OCI-LY3 (cell line): ENCODE data around the gene INO80D.

ENCODE experiments used
- H2AFZ ChIP-seq: fragments of 200-600, 300-600 bp; shearing (Covaris generic); 2 replicates; pipeline ENCODE4 v1.6.0; 2014; ENCODE audit warnings: antibody characterized with exemption, low read depth, low read length
- H3K27ac ChIP-seq: fragments of 200-600, 300-600 bp; sonication (generic); 2 replicates; pipeline ENCODE4 v1.5.1; 2014; ENCODE audit warnings: mild to moderate bottlenecking, low read length, moderate library complexity, mixed read lengths
- H3K27me3 ChIP-seq: fragments of 200-600, 300-600 bp; sonication (generic); 2 replicates; pipeline ENCODE4 v1.6.1; 2014; ENCODE audit warnings: low read depth, low read length, mixed read lengths
- H3K36me3 ChIP-seq: fragments of 200-600, 300-600 bp; sonication (generic); replicated peaks from 2 replicates; pipeline ENCODE3; 2014; ENCODE audit warnings: low read depth, low read length, mixed read lengths
- H3K4me1 ChIP-seq: fragments of 300-600, 200-600 bp; sonication (generic); 2 replicates; pipeline ENCODE4 v1.6.1; 2014; ENCODE audit warnings: low read length, mixed read lengths
- H3K4me2 ChIP-seq: fragments of 200-600, 300-600 bp; sonication (generic); 2 replicates; pipeline ENCODE4 v1.6.1; 2014; ENCODE audit warnings: low read length, mixed read lengths
- H3K4me3 ChIP-seq: fragments of 300-600, 200-600 bp; sonication (generic); 2 replicates; pipeline ENCODE4 v1.5.1; 2014; ENCODE audit warnings: antibody characterized with exemption, mild to moderate bottlenecking, low read length, moderate library complexity
- H3K79me2 ChIP-seq: fragments of 300-600, 200-600 bp; shearing (Covaris generic); 2 replicates; pipeline ENCODE4 v1.6.1; 2014; ENCODE audit warnings: mild to moderate bottlenecking, low read length, mixed read lengths
- H3K9ac ChIP-seq: fragments of 300-600, 200-600 bp; shearing (Covaris generic); 2 replicates; pipeline ENCODE4 v1.6.0; 2014; ENCODE audit warnings: mild to moderate bottlenecking, low read length, moderate library complexity
- H3K9me3 ChIP-seq: fragments of 200-600, 300-600 bp; shearing (Covaris generic); 2 replicates; pipeline ENCODE4 v1.6.1; 2014; ENCODE audit warnings: low read length, mixed read lengths; ENCODE audit not compliant: insufficient read depth
- H4K20me1 ChIP-seq: fragments of 200-600, 300-600 bp; sonication (generic); 2 replicates; pipeline ENCODE4 v1.6.1; 2016; ENCODE audit warnings: low read length, mixed read lengths; ENCODE audit not compliant: insufficient read depth
- EZH2phosphoT487 ChIP-seq: fragments of 200-600 bp; shearing (Covaris generic); IDR thresholded peaks from 2 replicates; pipeline ENCODE4 v1.6.1; 2018; ENCODE audit warnings: antibody characterized with exemption, mixed run types, low read depth
- TF ChIP-seq, protein P1 (sequence below): fragments of 200-600, 300-600 bp; sonication (generic); IDR thresholded peaks from 2 replicates; pipeline ENCODE4 v1.5.1; 2014; ENCODE audit warnings: antibody characterized with exemption, low read length, low read depth

The INO80D gene

GRCh38 chr2:205948883-205949282 is 137.1 kb downstream of the INO80D start:
- Histone ChIP-seq H2AFZ (no peak overlapping the region), H3K4me2 (no peak overlapping the region), H3K27ac (no peak overlapping the region), H4K20me1 (no peaks in the 10 kb centered on the region), H3K4me1 (no peaks in the 10 kb centered on the region), H3K9me3 (no peaks in the 10 kb centered on the region), H3K4me3 (no peak overlapping the region), H3K79me2 (no peaks in the 10 kb centered on the region), H3K27me3 (peaks cover 3% of the 10 kb centered on the region; the same call in 1 of the 2 replicates), H3K9ac (no peak overlapping the region), H3K36me3 (no peaks in the 10 kb centered on the region)
- TF ChIP-seq EZH2phosphoT487 = no peak
- TF ChIP-seq, protein P1, sequence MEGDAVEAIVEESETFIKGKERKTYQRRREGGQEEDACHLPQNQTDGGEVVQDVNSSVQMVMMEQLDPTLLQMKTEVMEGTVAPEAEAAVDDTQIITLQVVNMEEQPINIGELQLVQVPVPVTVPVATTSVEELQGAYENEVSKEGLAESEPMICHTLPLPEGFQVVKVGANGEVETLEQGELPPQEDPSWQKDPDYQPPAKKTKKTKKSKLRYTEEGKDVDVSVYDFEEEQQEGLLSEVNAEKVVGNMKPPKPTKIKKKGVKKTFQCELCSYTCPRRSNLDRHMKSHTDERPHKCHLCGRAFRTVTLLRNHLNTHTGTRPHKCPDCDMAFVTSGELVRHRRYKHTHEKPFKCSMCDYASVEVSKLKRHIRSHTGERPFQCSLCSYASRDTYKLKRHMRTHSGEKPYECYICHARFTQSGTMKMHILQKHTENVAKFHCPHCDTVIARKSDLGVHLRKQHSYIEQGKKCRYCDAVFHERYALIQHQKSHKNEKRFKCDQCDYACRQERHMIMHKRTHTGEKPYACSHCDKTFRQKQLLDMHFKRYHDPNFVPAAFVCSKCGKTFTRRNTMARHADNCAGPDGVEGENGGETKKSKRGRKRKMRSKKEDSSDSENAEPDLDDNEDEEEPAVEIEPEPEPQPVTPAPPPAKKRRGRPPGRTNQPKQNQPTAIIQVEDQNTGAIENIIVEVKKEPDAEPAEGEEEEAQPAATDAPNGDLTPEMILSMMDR = no peak

- Histone ChIP-seq H2AFZ (no peak overlapping the region), H3K27me3 (peaks cover 3% of the 10 kb centered on the region; the same call in 1 of the 2 replicates), H3K9me3 (no peaks in the 10 kb centered on the region), H3K4me1 (no peaks in the 10 kb centered on the region), H3K4me2 (peak overlapping the region; percentile 58), H4K20me1 (no peaks in the 10 kb centered on the region), H3K9ac (no peak overlapping the region), H3K27ac (no peak overlapping the region), H3K79me2 (no peaks in the 10 kb centered on the region), H3K36me3 (no peaks in the 10 kb centered on the region), H3K4me3 (no peak overlapping the region)
- TF ChIP-seq, protein P1 = no peak
- no peak for TF ChIP-seq EZH2phosphoT487
Observed at GRCh38 chr2:205948496-205948837, 137.5 kb downstream of the INO80D start.

DNA sequence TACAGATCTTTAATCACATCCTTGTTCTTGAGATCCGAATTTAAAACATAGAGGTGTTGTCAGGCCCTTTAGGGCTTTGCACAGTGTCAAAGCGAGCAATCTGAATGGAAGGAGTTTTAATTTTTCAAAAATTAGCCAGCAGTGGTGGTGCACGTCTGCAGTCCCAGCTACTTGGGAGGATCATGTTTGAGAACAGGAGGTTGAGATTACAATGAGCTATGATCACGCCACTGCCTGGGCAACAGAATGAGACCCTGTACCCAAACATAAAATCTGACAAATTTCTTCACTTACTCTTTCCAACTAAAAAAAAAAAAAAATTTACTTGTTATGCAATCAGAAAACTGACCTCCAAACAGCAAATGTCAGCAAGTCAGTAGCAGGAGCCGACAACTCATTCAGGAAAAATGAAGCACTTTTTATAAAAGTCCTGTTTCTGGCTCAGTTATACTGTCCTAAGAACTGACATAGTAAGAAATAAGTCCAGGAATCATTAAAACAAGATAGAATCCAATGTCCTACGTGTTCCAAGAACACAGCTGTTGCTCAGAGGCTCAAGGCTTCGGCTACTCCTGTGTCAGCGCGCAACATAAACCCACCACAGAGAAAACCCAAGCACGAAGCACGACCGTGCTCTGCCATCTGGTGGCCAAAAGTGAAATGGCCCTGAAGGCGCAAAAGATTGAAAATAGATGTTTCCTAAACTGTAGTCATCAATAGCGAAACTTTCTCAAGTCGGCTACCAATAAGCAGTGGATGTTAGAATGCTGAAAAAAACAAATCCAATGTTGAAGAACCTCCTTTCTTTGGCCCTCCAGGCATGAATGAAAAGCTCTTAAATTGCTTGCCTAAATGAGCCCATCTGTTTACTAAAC is 138.1 kb downstream of the INO80D start:
- H3K27ac ChIP-seq = no peak overlapping the region
- H3K9ac ChIP-seq = no peak overlapping the region
- H3K36me3 ChIP-seq = no peaks in the 10 kb centered on the region
- TF ChIP-seq EZH2phosphoT487 = no peak
- TF ChIP-seq, protein P1 = peak; percentile 95
- no peaks in the 10 kb centered on the region for H3K9me3 ChIP-seq
- no peaks in the 10 kb centered on the region for H3K79me2 ChIP-seq
- peaks cover 3% of the 10 kb centered on the region; the same call in 1 of the 2 replicates for H3K27me3 ChIP-seq
- H3K4me2 ChIP-seq = peak overlapping the region; percentile 58
- no peaks in the 10 kb centered on the region for H4K20me1 ChIP-seq
- H3K4me1 ChIP-seq = no peaks in the 10 kb centered on the region
- peak overlapping the region; percentile 49 for H3K4me3 ChIP-seq
- no peak overlapping the region for H2AFZ ChIP-seq

DNA sequence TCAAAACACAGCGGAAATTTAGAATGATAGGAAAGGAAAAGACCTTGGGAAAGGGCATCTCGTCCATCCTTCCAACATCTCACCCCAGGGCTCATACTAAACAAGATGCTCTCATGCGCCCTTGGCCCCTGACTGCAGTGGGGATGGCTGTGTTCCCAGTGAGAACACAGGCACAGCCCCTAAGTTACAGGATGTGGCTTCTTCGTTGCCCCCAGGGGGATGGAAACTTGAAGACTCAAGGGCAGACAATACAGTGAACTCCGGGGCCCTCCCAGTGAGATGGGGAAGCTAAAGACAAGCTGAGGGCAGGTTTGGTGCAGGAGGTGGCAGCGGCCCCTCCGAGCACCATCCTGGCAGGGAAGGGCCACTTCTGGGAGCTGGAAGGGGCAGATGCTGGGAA is 139.7 kb downstream of the INO80D start:
- Histone ChIP-seq H3K27ac (no peak overlapping the region), H3K36me3 (no peaks in the 10 kb centered on the region), H4K20me1 (no peaks in the 10 kb centered on the region), H3K4me3 (no peak overlapping the region), H2AFZ (no peak overlapping the region), H3K9me3 (no peaks in the 10 kb centered on the region), H3K4me2 (no peak overlapping the region), H3K9ac (no peak overlapping the region), H3K27me3 (peaks cover 3% of the 10 kb centered on the region; the same call in 1 of the 2 replicates), H3K79me2 (no peaks in the 10 kb centered on the region), H3K4me1 (no peaks in the 10 kb centered on the region)
- no peak for TF ChIP-seq EZH2phosphoT487
- TF ChIP-seq, protein P1 = no peak
